Activated naive CD4-positive, alpha-beta T cell treated with anti-CD3 and anti-CD28 coated beads, Interleukin-2, amount 50 U/mL, for 72 hours (primary cell): ENCODE results near the gene SLN. TPM values are rescaled to one million over a fixed set of nuclear protein-coding genes. Genes with fewer than 3 reads are reported as not detected.

ENCODE experiments used
- ATAC-seq, 2 donors: fragments of 150-1000 bp; cut with Tn5 transposase; 2 replicates each; pipeline ENCODE4 v1.10.0; 2021; ENCODE audit warnings: mild to moderate bottlenecking in 2 of 2, moderate library complexity in 2 of 2
- DNase-seq, 2 donors: peaks; one replicate each; pipeline ENCODE4 v3.0.0; 2021 to 2022; ENCODE audit warnings: low spot score in 2 of 2
- H3K27ac Mint-ChIP-seq, 2 donors: one replicate each; pipeline ENCODE4 v1.8.0; 2022; ENCODE audit warnings: mild to moderate bottlenecking in 2 of 2, mixed read lengths in 2 of 2
- H3K36me3 Mint-ChIP-seq, 2 donors: one replicate each; pipeline ENCODE4 v1.8.0; 2022; ENCODE audit warnings: mixed read lengths in 2 of 2
- H3K9me3 Mint-ChIP-seq, 2 donors: one replicate each; pipeline ENCODE4 v1.8.0; 2022; ENCODE audit warnings: mixed read lengths in 2 of 2
- total RNA-seq, 2 donors: library from RNA; stranded (reverse); gene quantifications; one replicate each; pipeline ENCODE4 v1.2.3, GENCODE V29; 2022

SLN gene
- total RNA-seq, 2 donors from 2014 or later, result not detected

- ATAC-seq, result no peak
- H3K9me3 Mint-ChIP-seq, result no peaks in the 10 kb centered on the region
Measured at GRCh38 chr11:107731941-107732688, 20.3 kb upstream of the SLN start.

GRCh38 chr11:107722662-107723061 is 10.8 kb upstream of the SLN start:
- H3K9me3 Mint-ChIP-seq, result no peaks in the 10 kb centered on the region

More at GRCh38 chr11:107731941-107732688, 20.3 kb upstream of the SLN start:
- Mint-ChIP-seq H3K36me3 (no peaks in the 10 kb centered on the region), H3K27ac (no peak overlapping the region)
- no peak for DNase-seq

GRCh38 chr11:107721207-107721606 is 9.4 kb upstream of the SLN start:
- no peak for ATAC-seq
- Mint-ChIP-seq H3K9me3 (no peaks in the 10 kb centered on the region), H3K36me3 (no peaks in the 10 kb centered on the region), H3K27ac (no peak overlapping the region)
- no peak for DNase-seq

More at GRCh38 chr11:107722662-107723061, 10.8 kb upstream of the SLN start:
- DNase-seq (no peak), ATAC-seq (no peak)
- Mint-ChIP-seq H3K36me3 (no peaks in the 10 kb centered on the region), H3K27ac (no peak overlapping the region)

- H3K9me3 Mint-ChIP-seq, result no peaks in the 10 kb centered on the region
- DNase-seq, result no peak
- H3K36me3 Mint-ChIP-seq, result no peaks in the 10 kb centered on the region
- no peak overlapping the region for H3K27ac Mint-ChIP-seq
- ATAC-seq, result no peak
Measured at GRCh38 chr11:107720303-107720774, 8.5 kb upstream of the SLN start.

GRCh38 chr11:107719557-107720302 is 7.9 kb upstream of the SLN start:
- no peak overlapping the region for H3K27ac Mint-ChIP-seq
- ATAC-seq (no peak), DNase-seq (no peak)
- no peaks in the 10 kb centered on the region for H3K9me3 Mint-ChIP-seq
- H3K36me3 Mint-ChIP-seq, result no peaks in the 10 kb centered on the region

GRCh38 chr11:107719073-107719472 is 7.2 kb upstream of the SLN start:
- Mint-ChIP-seq H3K27ac (no peak overlapping the region), H3K9me3 (no peaks in the 10 kb centered on the region), H3K36me3 (no peaks in the 10 kb centered on the region)
- ATAC-seq (no peak), DNase-seq (no peak)

- Mint-ChIP-seq H3K27ac (no peak overlapping the region), H3K9me3 (no peaks in the 10 kb centered on the region), H3K36me3 (no peaks in the 10 kb centered on the region)
- no peak for ATAC-seq
- no peak for DNase-seq
Measured at GRCh38 chr11:107716884-107717532, 5.2 kb upstream of the SLN start.

- Mint-ChIP-seq H3K9me3 (no peaks in the 10 kb centered on the region), H3K36me3 (no peaks in the 10 kb centered on the region), H3K27ac (no peak overlapping the region)
- no peak for ATAC-seq
- no peak for DNase-seq
Measured at GRCh38 chr11:107713009-107713408, 1.2 kb upstream of the SLN start.

GRCh38 chr11:107710301-107710700 is 1.6 kb downstream of the SLN start:
- DNase-seq (no peak), ATAC-seq (no peak)
- Mint-ChIP-seq H3K36me3 (no peaks in the 10 kb centered on the region), H3K9me3 (no peaks in the 10 kb centered on the region), H3K27ac (no peak overlapping the region)

- ATAC-seq, result no peak
- Mint-ChIP-seq H3K36me3 (no peaks in the 10 kb centered on the region), H3K27ac (no peak overlapping the region), H3K9me3 (no peaks in the 10 kb centered on the region)
- no peak for DNase-seq
Measured at GRCh38 chr11:107708792-107709191, 3.1 kb downstream of the SLN start.

- ATAC-seq, result no peak
- H3K36me3 Mint-ChIP-seq, result no peaks in the 10 kb centered on the region
- no peak for DNase-seq
- H3K9me3 Mint-ChIP-seq, result no peaks in the 10 kb centered on the region
- no peak overlapping the region for H3K27ac Mint-ChIP-seq
Measured at GRCh38 chr11:107707807-107708206, 4.0 kb downstream of the SLN start.

GRCh38 chr11:107707215-107707671 is 4.6 kb downstream of the SLN start:
- Mint-ChIP-seq H3K9me3 (no peaks in the 10 kb centered on the region), H3K27ac (no peak overlapping the region), H3K36me3 (no peaks in the 10 kb centered on the region)
- no peak for ATAC-seq
- DNase-seq, result no peak

- Mint-ChIP-seq H3K36me3 (no peaks in the 10 kb centered on the region), H3K9me3 (no peaks in the 10 kb centered on the region), H3K27ac (no peak overlapping the region)
- no peak for DNase-seq
- no peak for ATAC-seq
Measured at GRCh38 chr11:107706531-107706930, 5.3 kb downstream of the SLN start.

- no peaks in the 10 kb centered on the region for H3K9me3 Mint-ChIP-seq
- no peak overlapping the region for H3K27ac Mint-ChIP-seq
- no peak for DNase-seq
- no peaks in the 10 kb centered on the region for H3K36me3 Mint-ChIP-seq
- ATAC-seq, result no peak
Measured at GRCh38 chr11:107705027-107705426, 6.8 kb downstream of the SLN start.

- ATAC-seq, result no peak
Measured at GRCh38 chr11:107704451-107704850, 7.4 kb downstream of the SLN start.

GRCh38 chr11:107702723-107703122 is 9.1 kb downstream of the SLN start:
- H3K27ac Mint-ChIP-seq, result no peak overlapping the region
- no peaks in the 10 kb centered on the region for H3K9me3 Mint-ChIP-seq
- ATAC-seq (no peak), DNase-seq (no peak)
- no peaks in the 10 kb centered on the region for H3K36me3 Mint-ChIP-seq

More at GRCh38 chr11:107704451-107704850, 7.4 kb downstream of the SLN start:
- Mint-ChIP-seq H3K9me3 (no peaks in the 10 kb centered on the region), H3K36me3 (no peaks in the 10 kb centered on the region), H3K27ac (no peak overlapping the region)
- no peak for DNase-seq

GRCh38 chr11:107702109-107702660 is 9.7 kb downstream of the SLN start:
- Mint-ChIP-seq H3K27ac (no peak overlapping the region), H3K9me3 (no peaks in the 10 kb centered on the region), H3K36me3 (no peaks in the 10 kb centered on the region)
- no peak for ATAC-seq
- DNase-seq, result no peak
